WTC11 (cell line): Measurements from ENCODE around the gene WNT3A.
A peak's percentile ranks its signal among the peaks of the same experiment; 100 is the strongest.

Experiments used
- CTCF ChIP-seq: fragments of 200-600 bp; IDR thresholded peaks from 2 replicates; pipeline ENCODE4 v1.8.0; 2022; ENCODE audit warnings: antibody characterized with exemption
- GABPB1 ChIP-seq: sonication (generic); formaldehyde crosslinking; IDR thresholded peaks from 2 replicates; pipeline ENCODE4 v1.8.1; 2023; ENCODE audit warnings: mild to moderate bottlenecking, missing genetic modification reagents
- NR2C2 ChIP-seq: sonication (generic); formaldehyde crosslinking; IDR thresholded peaks from 2 replicates; pipeline ENCODE4 v1.8.0; 2022; ENCODE audit warnings: mild to moderate bottlenecking, missing genetic modification reagents
- TEAD4 ChIP-seq: sonication (generic); formaldehyde crosslinking; IDR thresholded peaks from 2 replicates; pipeline ENCODE4 v1.8.0; 2022; ENCODE audit warnings: mild to moderate bottlenecking, missing genetic modification reagents
- ZNF416 ChIP-seq: fragments of 250-450 bp; sonication (Bioruptor Pico); IDR thresholded peaks from 2 replicates; pipeline ENCODE4 v1.9.0; 2021; ENCODE audit warnings: mild to moderate bottlenecking, inconsistent platforms
- ZNF532 ChIP-seq: fragments of 250-450 bp; sonication (Bioruptor Pico); IDR thresholded peaks from 2 replicates; pipeline ENCODE4 v1.9.0; 2021; ENCODE audit warnings: mild to moderate bottlenecking, borderline replicate concordance

GRCh38 chr1:228004331-228004855 is 2.4 kb upstream of the WNT3A start:
- TF ChIP-seq TEAD4 (CRISPR knock-in tag), result no peak
- TF ChIP-seq NR2C2, result no peak
- TF ChIP-seq ZNF416 (CRISPR knock-in tag), result no peak
- TF ChIP-seq CTCF, result peak; percentile 45
- TF ChIP-seq ZNF532 (CRISPR knock-in tag), result no peak
- no peak for TF ChIP-seq GABPB1 (CRISPR knock-in tag)
